Liver (tissue), 9 donors: ENCODE measurements around the gene PRKAR1B. TPM values are rescaled to one million over a fixed set of nuclear protein-coding genes. Genes with fewer than 3 reads are reported as not detected.

Experiments used
- DNase-seq: peaks from one replicate; pipeline ENCODE4 v3.0.0-alpha.2; 2017; ENCODE audit warnings: low spot score
- H3K27ac ChIP-seq, 2 donors: one replicate each; pipeline ENCODE4 v1.7.0; 2013; ENCODE audit warnings: inconsistent platforms in 2 of 2, low read length in 2 of 2, control low read depth in 1 of 2, low read depth in 1 of 2, mild to moderate bottlenecking in 1 of 2
- H3K27me3 ChIP-seq, 4 donors: one replicate each; pipeline versions ENCODE4 v1.6.1 to v1.7.0; 2013; ENCODE audit warnings: low read length in 3 of 4, inconsistent platforms in 1 of 4, mild to moderate bottlenecking in 1 of 4, moderate library complexity in 1 of 4; ENCODE audit not compliant: control insufficient read depth in 4 of 4, insufficient read depth in 4 of 4
- H3K36me3 ChIP-seq, 4 donors: one replicate each; pipeline versions ENCODE4 v1.6.1 to v1.7.0; 2013; ENCODE audit warnings: low read length in 3 of 4, mild to moderate bottlenecking in 3 of 4, low read depth in 1 of 4, moderate library complexity in 1 of 4; ENCODE audit not compliant: control insufficient read depth in 4 of 4, insufficient read depth in 3 of 4
- H3K4me1 ChIP-seq, 4 donors: one replicate each; pipeline versions ENCODE4 v1.6.1 to v1.7.0; 2013; ENCODE audit warnings: low read length in 3 of 4, mild to moderate bottlenecking in 3 of 4, moderate library complexity in 1 of 4; ENCODE audit not compliant: control insufficient read depth in 4 of 4, insufficient read depth in 4 of 4
- H3K4me3 ChIP-seq, 3 donors: one replicate each; pipeline versions ENCODE4 v1.6.1 to v1.7.0; 2013; ENCODE audit warnings: low read length in 3 of 3, control low read depth in 1 of 3, low read depth in 1 of 3, mild to moderate bottlenecking in 1 of 3
- H3K9ac ChIP-seq, 2 donors: one replicate each; pipeline ENCODE4 v1.7.0; 2013; ENCODE audit warnings: low read length in 2 of 2, mild to moderate bottlenecking in 2 of 2, moderate library complexity in 2 of 2, control low read depth in 1 of 2, low read depth in 1 of 2
- H3K9me3 ChIP-seq, 4 donors: one replicate each; pipeline versions ENCODE4 v1.6.1 to v1.7.0; 2013; ENCODE audit warnings: low read length in 3 of 4; ENCODE audit not compliant: control insufficient read depth in 4 of 4
- EGR1 ChIP-seq, 2 donors: IDR thresholded peaks; 2 replicates each; pipeline ENCODE4 v1.6.1; 2016 to 2018; ENCODE audit warnings: antibody characterized with exemption in 2 of 2, low read depth in 2 of 2
- FOXA2 ChIP-seq: IDR thresholded peaks from 2 replicates; pipeline ENCODE4 v1.6.1; 2016; ENCODE audit warnings: antibody characterized with exemption
- GABPA ChIP-seq, 2 donors: IDR thresholded peaks in 1 of 2; conservative IDR thresholded peaks in 1 of 2; 2 replicates each; pipeline ENCODE4 v1.6.1; 2016; ENCODE audit warnings: antibody characterized with exemption in 2 of 2, mild to moderate bottlenecking in 1 of 2, moderate library complexity in 1 of 2
- HNF4G ChIP-seq: IDR thresholded peaks from 2 replicates; pipeline ENCODE4 v1.6.1; 2016; ENCODE audit warnings: antibody characterized with exemption
- JUND ChIP-seq, 2 donors: IDR thresholded peaks; 2 replicates each; pipeline ENCODE4 v1.6.1; 2016; ENCODE audit warnings: antibody characterized with exemption in 2 of 2
- MAX ChIP-seq: IDR thresholded peaks from 2 replicates; pipeline ENCODE4 v1.6.1; 2016; ENCODE audit warnings: antibody characterized with exemption
- NR2F2 ChIP-seq: IDR thresholded peaks from 2 replicates; pipeline ENCODE4 v1.6.1; 2016; ENCODE audit warnings: antibody characterized with exemption
- RAD21 ChIP-seq, 2 donors: IDR thresholded peaks; 2 replicates each; pipeline ENCODE4 v1.6.1; 2016; ENCODE audit warnings: antibody characterized with exemption in 2 of 2, mild to moderate bottlenecking in 2 of 2
- RXRA ChIP-seq, 2 donors: IDR thresholded peaks; 2 replicates each; pipeline ENCODE4 v1.6.1; 2017 to 2018; ENCODE audit warnings: antibody characterized with exemption in 2 of 2, mild to moderate bottlenecking in 1 of 2
- SP1 ChIP-seq: IDR thresholded peaks from 2 replicates; pipeline ENCODE4 v1.6.1; 2018; ENCODE audit warnings: antibody characterized with exemption, mild to moderate bottlenecking
- TAF1 ChIP-seq: conservative IDR thresholded peaks from 2 replicates; pipeline ENCODE4 v1.6.1; 2016; ENCODE audit warnings: antibody characterized with exemption, mild to moderate bottlenecking
- YY1 ChIP-seq: IDR thresholded peaks from 2 replicates; pipeline ENCODE4 v1.6.1; 2016; ENCODE audit warnings: antibody characterized with exemption, mild to moderate bottlenecking
- ZBTB33 ChIP-seq: IDR thresholded peaks from 2 replicates; pipeline ENCODE4 v1.6.1; 2016; ENCODE audit warnings: antibody characterized with exemption
- WGBS: extraction: QIAGEN DNeasy Blood & Tissue Kit; methylation state at CpG from one replicate; pipeline ENCODE4 v1.1.7; 2013; 5-methylcytosine and 5-hydroxymethylcytosine counted together
- polyA plus RNA-seq, 2 donors: library from polyadenylated mRNA; stranded (reverse) in 1 of 2; unstranded in 1 of 2; fragments of 200-250 nt in 1 of 2; fragments of >200 nt in 1 of 2; fragmentation: Nextera tagmentation in 1 of 2; extraction: Ambion mirVana in 1 of 2; gene quantifications; one replicate each; pipeline versions ENCODE4 v1.2.1 to v1.2.3, GENCODE V29; 2013 to 2015
- total RNA-seq, 2 donors: library from RNA; depleted of rRNA; stranded (reverse); fragments of >200 nt; gene quantifications; one replicate each; pipeline ENCODE4 v1.2.3, GENCODE V29; 2014
- TF ChIP-seq, protein P1 (sequence below): IDR thresholded peaks from 2 replicates; pipeline ENCODE4 v1.6.1; 2016; ENCODE audit warnings: antibody characterized with exemption
- donor health status: healthy.
- donor health status: healthy.
- donor health status: healthy.
- donor health status: healthy.
- donor health status: healthy.

PRKAR1B gene
- total and polyA plus RNA-seq, 4 donors, result 11.1 to 14.4 (median 12.4) TPM

- no peak overlapping the region for H3K27ac ChIP-seq
- H3K9ac ChIP-seq, result no peak overlapping the region
- TF ChIP-seq RXRA (IDR thresholded peaks at IDR 0.05) (no peak), ZBTB33 (no peak), GABPA (IDR thresholded peaks at IDR 0.05 in 1 of 2, conservative IDR thresholded peaks at IDR 0.05 in 1 of 2) (no peak), RAD21 (IDR thresholded peaks at IDR 0.05) (no peak), HNF4G (no peak), FOXA2 (no peak), SP1 (no peak), EGR1 (IDR thresholded peaks at IDR 0.05; ENCODE audit: low read depth in 2 of 2) (no peak), YY1 (no peak), MAX (no peak), JUND (IDR thresholded peaks at IDR 0.05) (no peak), NR2F2 (no peak), TAF1 (no peak)
- TF ChIP-seq, protein P1, sequence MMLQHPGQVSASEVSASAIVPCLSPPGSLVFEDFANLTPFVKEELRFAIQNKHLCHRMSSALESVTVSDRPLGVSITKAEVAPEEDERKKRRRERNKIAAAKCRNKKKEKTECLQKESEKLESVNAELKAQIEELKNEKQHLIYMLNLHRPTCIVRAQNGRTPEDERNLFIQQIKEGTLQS, result no peak
- no peaks in the 10 kb centered on the region for H3K4me1 ChIP-seq
- no peak overlapping the region for H3K4me3 ChIP-seq
- H3K27me3 ChIP-seq, result no peaks in the 10 kb centered on the region
- 97% methylated on average over 23 of the region's 23 CpGs for whole genome bisulfite sequencing
- DNase-seq, result no peak
- H3K9me3 ChIP-seq, result no peaks in the 10 kb centered on the region
- peaks cover 0 to 5% (median 0%) of the 10 kb centered on the region in 4 donors for H3K36me3 ChIP-seq
Observed at GRCh38 chr7:676972-677385, 50.1 kb downstream of the PRKAR1B start.

- no peak for TF ChIP-seq MAX
- TF ChIP-seq GABPA (IDR thresholded peaks at IDR 0.05 in 1 of 2, conservative IDR thresholded peaks at IDR 0.05 in 1 of 2), result no peak
- no peak for TF ChIP-seq RXRA (IDR thresholded peaks at IDR 0.05)
- no peak for TF ChIP-seq ZBTB33
- TF ChIP-seq EGR1 (IDR thresholded peaks at IDR 0.05; ENCODE audit: low read depth in 2 of 2), result no peak
- WGBS, result 98% methylated on average over 40 of the region's 40 CpGs
- no peak for DNase-seq
- H3K9me3 ChIP-seq, result no peaks in the 10 kb centered on the region
- no peak overlapping the region for H3K4me3 ChIP-seq
- no peaks in the 10 kb centered on the region for H3K27me3 ChIP-seq
- peaks cover 0 to 5% (median 0%) of the 10 kb centered on the region in 4 donors for H3K36me3 ChIP-seq
- no peak overlapping the region for H3K27ac ChIP-seq
- H3K4me1 ChIP-seq, result no peaks in the 10 kb centered on the region
- no peak overlapping the region for H3K9ac ChIP-seq
Observed at GRCh38 chr7:676246-676971, 50.7 kb downstream of the PRKAR1B start.
